Hepatocyte (in vitro differentiated cells): ENCODE measurements around the gene FABP3.
"Not testable (repeated sequence)": the region's sequence is repeated elsewhere in the genome, so short reads cannot be mapped to it uniquely, and the experiment has no call there.

Source experiments
- CTCF ChIP-seq: fragments of 200-600 bp; sonication (generic); IDR thresholded peaks from 2 replicates; pipeline ENCODE4 v1.5.1; 2016; ENCODE audit warnings: antibody characterized with exemption, mild to moderate bottlenecking; ENCODE audit not compliant: poor library complexity
- EZH2 ChIP-seq: fragments of 200-600 bp; sonication (generic); IDR thresholded peaks from 2 replicates; pipeline ENCODE4 v1.6.1; 2016; ENCODE audit warnings: antibody characterized with exemption, mild to moderate bottlenecking, borderline replicate concordance
- EZH2phosphoT487 ChIP-seq: fragments of 200-600 bp; sonication (generic); IDR thresholded peaks from one replicate; pipeline ENCODE4 v1.6.1; 2018; ENCODE audit warnings: antibody characterized with exemption, mild to moderate bottlenecking, low read depth, moderate library complexity; ENCODE audit not compliant: unreplicated experiment, severe bottlenecking

DNA sequence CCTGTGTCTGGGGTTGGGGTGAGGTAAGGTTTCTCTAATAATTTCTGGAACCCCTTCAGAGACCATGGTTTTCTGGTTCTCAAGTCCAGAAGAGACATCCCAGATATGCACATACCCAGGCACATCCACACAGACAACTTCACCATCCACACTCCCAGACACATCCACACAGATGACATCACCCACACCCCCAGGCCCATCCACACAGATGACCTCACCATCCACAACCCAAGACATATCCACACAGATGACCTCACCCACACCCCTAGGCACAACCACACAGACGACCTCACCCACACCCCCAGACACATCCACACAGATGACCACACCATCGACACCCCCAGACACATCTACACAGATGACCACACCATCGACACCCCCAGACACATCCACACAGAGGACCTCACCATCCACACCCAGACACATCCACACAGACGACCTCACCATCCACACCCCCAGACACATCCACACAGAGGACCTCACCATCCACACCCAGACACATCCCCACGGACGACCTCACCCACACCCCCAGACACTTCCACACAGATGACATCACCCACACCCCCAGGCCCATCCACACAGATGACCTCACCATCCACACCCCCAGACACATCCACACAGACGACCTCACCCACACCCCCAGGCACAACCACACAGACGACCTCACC is 13.8 kb upstream of the FABP3 start:
- TF ChIP-seq CTCF, EZH2, EZH2phosphoT487: not testable (repeated sequence)
